Muscle layer of colon (tissue), 2 donors: Measurements from ENCODE around the gene NMT1.
"Not testable (repeated sequence)": the region's sequence is repeated elsewhere in the genome, so short reads cannot be mapped to it uniquely, and the experiment has no call there.

Experiments
- H3K27ac ChIP-seq: one replicate; pipeline ENCODE4 v1.7.0; 2013; ENCODE audit warnings: low read depth, mild to moderate bottlenecking, low read length, moderate library complexity
- H3K27me3 ChIP-seq, 2 donors: one replicate each; pipeline ENCODE4 v1.7.0; 2013; ENCODE audit warnings: low read length in 2 of 2, mild to moderate bottlenecking in 2 of 2; ENCODE audit not compliant: insufficient read depth in 2 of 2, control insufficient read depth in 1 of 2
- H3K36me3 ChIP-seq: one replicate; pipeline ENCODE4 v1.7.0; 2013; ENCODE audit warnings: mild to moderate bottlenecking, low read length; ENCODE audit not compliant: insufficient read depth
- H3K4me1 ChIP-seq: one replicate; pipeline ENCODE4 v1.7.0; 2013; ENCODE audit warnings: mild to moderate bottlenecking, low read length; ENCODE audit not compliant: insufficient read depth
- H3K4me3 ChIP-seq, 2 donors: one replicate each; pipeline ENCODE4 v1.7.0; 2013; ENCODE audit warnings: low read length in 2 of 2, low read depth in 1 of 2, mild to moderate bottlenecking in 1 of 2, moderate library complexity in 1 of 2
- H3K9ac ChIP-seq: one replicate; pipeline ENCODE4 v1.7.0; 2013; ENCODE audit warnings: low read length
- H3K9me3 ChIP-seq: one replicate; pipeline ENCODE4 v1.7.0; 2013; ENCODE audit warnings: mild to moderate bottlenecking, low read length
- donor health status: abdominal sarcoma.
- donor health status: Adenocarcinoma of cecum.

NMT1 gene

GRCh38 chr17:45117848-45118646 is 56.9 kb downstream of the NMT1 start:
- Histone ChIP-seq H3K27me3 (no peaks in the 10 kb centered on the region), H3K36me3 (peaks cover 62% of the 10 kb centered on the region), H3K9me3 (no peaks in the 10 kb centered on the region), H3K4me1 (peaks cover 5% of the 10 kb centered on the region), H3K4me3 (no peak overlapping the region), H3K27ac (no peak overlapping the region), H3K9ac (no peak overlapping the region)

- H3K27me3 ChIP-seq, result no peaks in the 10 kb centered on the region
- H3K4me1 ChIP-seq, result peaks cover 8% of the 10 kb centered on the region
- no peak overlapping the region for H3K9ac ChIP-seq
- no peak overlapping the region for H3K27ac ChIP-seq
- H3K36me3 ChIP-seq, result peaks cover 56% of the 10 kb centered on the region
- no peak overlapping the region for H3K4me3 ChIP-seq
- no peaks in the 10 kb centered on the region for H3K9me3 ChIP-seq
Measured at GRCh38 chr17:45118691-45119090, 57.6 kb downstream of the NMT1 start.

DNA sequence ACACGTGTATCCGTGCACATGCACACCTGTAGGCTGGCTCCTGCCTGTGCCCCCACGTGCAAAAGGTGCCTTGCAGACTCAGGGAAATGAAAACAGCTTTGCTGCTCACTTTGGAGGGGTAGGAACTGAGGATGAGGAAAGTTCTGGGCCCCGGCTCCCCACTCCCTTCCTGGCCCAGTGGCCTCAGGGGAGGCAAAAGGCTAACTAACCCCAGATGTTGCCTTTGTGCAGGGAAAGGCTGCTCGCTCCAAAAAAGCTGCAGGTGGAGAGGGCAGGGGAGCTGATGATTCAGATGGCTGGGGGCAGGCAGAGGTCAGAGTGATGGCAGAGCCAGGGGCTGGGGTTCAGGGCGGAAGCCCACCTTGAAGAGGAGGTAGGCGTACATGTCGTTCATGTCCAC is 58.8 kb downstream of the NMT1 start:
- no peak overlapping the region for H3K27ac ChIP-seq
- no peaks in the 10 kb centered on the region for H3K27me3 ChIP-seq
- H3K4me3 ChIP-seq, result no peak overlapping the region
- H3K4me1 ChIP-seq, result peaks cover 19% of the 10 kb centered on the region
- no peaks in the 10 kb centered on the region for H3K9me3 ChIP-seq
- peaks cover 43% of the 10 kb centered on the region for H3K36me3 ChIP-seq
- no peak overlapping the region for H3K9ac ChIP-seq

- H3K36me3 ChIP-seq, result peaks cover 39% of the 10 kb centered on the region
- H3K9ac ChIP-seq, result no peak overlapping the region
- no peaks in the 10 kb centered on the region for H3K9me3 ChIP-seq
- H3K4me3 ChIP-seq, result no peak overlapping the region
- no peaks in the 10 kb centered on the region for H3K27me3 ChIP-seq
- H3K27ac ChIP-seq, result no peak overlapping the region
- H3K4me1 ChIP-seq, result peaks cover 19% of the 10 kb centered on the region
Measured at GRCh38 chr17:45120558-45120957, 59.4 kb downstream of the NMT1 start.

DNA sequence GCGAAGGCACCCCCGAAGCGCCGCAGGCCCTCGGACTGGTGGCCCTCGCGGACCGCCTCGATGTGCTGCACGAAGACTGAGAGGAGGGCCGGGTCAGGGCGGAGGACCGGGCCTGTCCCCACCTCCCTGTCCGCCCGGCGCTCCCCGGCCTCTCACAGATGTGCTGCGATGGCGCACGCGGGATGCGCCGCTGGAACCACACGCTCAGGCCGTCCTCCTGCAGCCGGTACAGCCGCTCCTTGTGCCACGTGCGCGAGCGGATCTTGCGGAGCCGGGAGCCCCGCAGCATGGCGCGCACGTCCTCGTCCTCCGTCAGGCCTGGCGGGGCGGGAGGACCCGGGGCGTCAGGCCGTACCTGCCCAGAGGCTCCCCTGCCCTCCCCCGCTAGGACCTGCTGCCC is 59.9 kb downstream of the NMT1 start:
- Histone ChIP-seq H3K4me3 (no peak overlapping the region), H3K9me3 (no peaks in the 10 kb centered on the region), H3K4me1 (peaks cover 19% of the 10 kb centered on the region), H3K27ac (no peak overlapping the region), H3K27me3 (no peaks in the 10 kb centered on the region), H3K36me3 (peaks cover 34% of the 10 kb centered on the region), H3K9ac (no peak overlapping the region)

- Histone ChIP-seq H3K9me3 (no peaks in the 10 kb centered on the region), H3K4me1 (peaks cover 33% of the 10 kb centered on the region), H3K36me3 (peaks cover 19% of the 10 kb centered on the region), H3K27me3 (no peaks in the 10 kb centered on the region), H3K9ac (no peak overlapping the region), H3K27ac (no peak overlapping the region), H3K4me3 (no peak overlapping the region)
Measured at GRCh38 chr17:45123076-45123770, 62.1 kb downstream of the NMT1 start.

DNA sequence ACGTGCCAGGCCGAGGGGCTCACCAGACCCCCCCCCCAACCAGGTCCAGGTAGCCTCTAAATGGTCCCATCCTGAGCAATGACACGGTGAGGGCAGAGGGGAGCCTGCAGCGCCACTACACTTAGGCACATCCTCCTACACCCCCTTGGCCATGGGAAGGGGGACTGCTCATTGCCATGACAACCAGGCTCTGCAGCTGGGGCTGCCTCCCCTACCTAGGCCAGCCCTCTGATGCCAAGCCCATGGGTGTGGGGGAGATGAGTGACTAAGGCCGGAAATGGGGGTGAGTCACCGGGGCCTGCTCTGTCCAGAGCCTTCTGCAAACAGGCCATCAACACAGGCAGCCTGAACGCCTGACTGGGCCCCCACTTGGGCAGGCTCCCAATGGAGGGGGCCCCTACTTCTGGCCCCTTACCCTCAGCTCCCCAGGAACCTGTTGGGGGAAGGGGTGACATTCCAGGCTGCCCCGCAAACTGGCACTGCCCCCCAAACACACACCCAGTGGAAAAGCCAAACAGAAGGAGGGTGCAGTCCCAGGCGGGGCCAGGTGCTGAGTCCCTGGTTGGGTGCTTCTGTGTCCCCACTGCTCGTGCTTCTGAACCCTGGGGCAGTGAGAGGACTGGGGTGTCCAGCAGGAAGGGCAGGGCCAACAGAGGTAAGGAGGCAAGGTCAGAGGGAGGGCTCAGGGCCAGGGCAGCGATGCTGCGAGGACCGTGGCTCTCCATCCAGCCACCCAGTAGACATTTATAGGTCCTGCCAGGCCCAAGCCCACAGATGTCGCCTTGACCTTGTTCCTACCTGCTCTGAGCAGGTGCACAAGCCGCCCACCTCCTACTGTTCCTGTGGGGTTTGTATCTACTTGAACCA is 63.0 kb downstream of the NMT1 start:
- peaks cover 10% of the 10 kb centered on the region for H3K36me3 ChIP-seq
- no peak overlapping the region for H3K4me3 ChIP-seq
- H3K9me3 ChIP-seq, result no peaks in the 10 kb centered on the region
- no peaks in the 10 kb centered on the region for H3K27me3 ChIP-seq
- H3K9ac ChIP-seq, result no peak overlapping the region
- peaks cover 42% of the 10 kb centered on the region for H3K4me1 ChIP-seq
- peak overlapping the region; percentile 52 for H3K27ac ChIP-seq

DNA sequence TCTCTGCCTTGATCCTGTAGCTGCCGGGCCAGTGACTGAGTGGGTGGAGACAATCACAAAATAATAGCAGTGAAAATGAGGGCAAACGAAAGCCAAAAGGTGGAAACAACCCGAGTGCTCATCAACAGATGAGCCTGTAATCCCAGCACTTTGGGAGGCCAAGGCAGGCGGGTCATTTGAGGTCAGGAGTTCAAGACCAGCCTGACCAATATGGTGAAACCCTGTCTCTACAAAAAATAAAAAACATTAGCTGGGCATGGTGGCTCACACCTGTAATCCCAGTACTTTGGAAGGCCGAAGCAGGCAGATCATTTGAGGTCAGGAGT is 63.6 kb downstream of the NMT1 start:
- not testable (repeated sequence) for H3K9me3 ChIP-seq, H3K36me3 ChIP-seq, H3K9ac ChIP-seq, H3K27me3 ChIP-seq, H3K4me3 ChIP-seq
- peak overlapping the region; percentile 52 for H3K27ac ChIP-seq
- H3K4me1 ChIP-seq, result peaks cover 47% of the 10 kb centered on the region

DNA sequence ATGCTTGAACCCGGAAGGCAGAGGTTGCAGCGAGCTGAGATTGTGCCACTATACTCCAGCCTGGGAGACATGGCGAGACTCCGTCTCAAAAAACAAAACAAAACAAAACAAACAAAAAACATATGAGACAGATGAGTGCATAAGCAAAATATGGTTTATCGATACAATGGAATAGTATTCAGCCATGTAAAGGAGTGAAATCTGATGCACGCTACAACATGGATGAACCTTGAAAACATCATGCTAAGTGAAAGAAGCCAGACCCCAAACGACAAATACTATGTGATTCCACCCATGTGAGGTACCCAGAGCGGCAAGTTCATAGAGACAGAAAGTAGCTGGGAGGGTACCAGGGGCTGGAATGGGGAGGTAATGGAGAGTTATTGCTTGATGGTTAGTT is 64.4 kb downstream of the NMT1 start:
- no peaks in the 10 kb centered on the region for H3K27me3 ChIP-seq
- H3K4me3 ChIP-seq, result no peak overlapping the region
- H3K9ac ChIP-seq, result no peak overlapping the region
- H3K36me3 ChIP-seq, result no peaks in the 10 kb centered on the region
- no peak overlapping the region for H3K27ac ChIP-seq
- peaks cover 54% of the 10 kb centered on the region for H3K4me1 ChIP-seq
- no peaks in the 10 kb centered on the region for H3K9me3 ChIP-seq

DNA sequence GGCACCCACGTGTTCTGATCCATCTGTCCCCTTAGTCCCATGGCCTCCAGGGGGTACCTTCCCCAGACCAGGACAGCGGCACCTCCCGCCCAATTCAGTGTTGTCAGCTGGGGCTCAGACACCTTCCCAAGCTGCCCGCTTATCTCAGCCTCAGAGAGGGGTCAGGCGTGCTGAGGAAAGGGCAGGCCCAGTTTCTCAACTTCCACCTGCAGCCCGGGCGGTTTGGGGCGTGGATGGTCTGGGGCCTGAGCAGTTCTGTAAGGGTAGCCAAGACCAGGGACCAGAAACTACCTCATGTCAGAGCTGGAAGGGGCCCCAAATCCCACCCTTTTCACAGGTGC is 66.1 kb downstream of the NMT1 start:
- Histone ChIP-seq H3K9ac (no peak overlapping the region), H3K4me3 (no peak overlapping the region), H3K27me3 (no peaks in the 10 kb centered on the region), H3K36me3 (no peaks in the 10 kb centered on the region), H3K9me3 (no peaks in the 10 kb centered on the region), H3K27ac (peak overlapping the region; percentile 82), H3K4me1 (peaks cover 64% of the 10 kb centered on the region)

GRCh38 chr17:45127548-45128300 is 66.6 kb downstream of the NMT1 start:
- Histone ChIP-seq H3K27me3 (no peaks in the 10 kb centered on the region), H3K27ac (peak overlapping the region; percentile 82), H3K36me3 (no peaks in the 10 kb centered on the region), H3K9ac (no peak overlapping the region), H3K4me1 (peaks cover 60% of the 10 kb centered on the region), H3K4me3 (peak overlapping the region; percentile 34 to 39), H3K9me3 (no peaks in the 10 kb centered on the region)
